ENCODE results near the gene EYS. TPM values are rescaled to one million over a fixed set of nuclear protein-coding genes. Genes with fewer than 3 reads are reported as not detected.

EYS gene
- total RNA-seq, 1 experiment from 2014 or later: not detected

DNA sequence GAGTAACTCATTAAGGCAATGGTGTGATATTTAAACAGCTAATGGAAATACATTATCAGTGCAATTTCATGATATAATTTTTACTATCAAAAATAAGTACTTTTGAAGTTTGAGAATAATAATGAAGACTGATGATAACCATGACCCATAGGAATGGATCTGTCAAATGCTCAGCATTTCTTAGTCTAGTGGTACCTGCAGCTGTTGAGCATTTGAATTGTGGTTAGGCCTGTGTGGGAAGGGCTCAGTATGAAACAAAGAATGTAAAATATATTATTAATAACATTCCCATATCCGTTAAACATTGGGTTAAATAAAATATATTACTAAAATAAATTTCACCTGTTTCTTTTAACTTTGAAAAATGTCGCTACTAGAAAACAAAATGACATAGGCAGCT is 1898.5 kb downstream of the EYS start:
- no peak overlapping the region for H3K27ac ChIP-seq (ENCODE audit: low read depth, low read length)
- CTCF ChIA-PET: interaction anchor here (0.6 kb wide), 1 partner anchor 9 kb away, joined by 4 read pairs; no protein-coding TSS in a partner anchor
- no TSS peak for BruUV-seq (replicated peaks)
- H3K27me3 ChIP-seq (ENCODE audit: insufficient read depth, low read length): no peaks in the 10 kb centered on the region
- no peak overlapping the region for H3K9ac ChIP-seq (ENCODE audit: low read length)
- H3K36me3 ChIP-seq (ENCODE audit: control insufficient read depth in 1 of 2, insufficient read depth in 2 of 2, low read length in 2 of 2): no peaks in the 10 kb centered on the region
- no peak overlapping the region for H2AFZ ChIP-seq (ENCODE audit: low read depth, low read length, poor library complexity, severe bottlenecking)
- DNase-seq (ENCODE audit: low read depth, low spot score) (no peak), ATAC-seq (no peak)
- POLR2A ChIA-PET: no interaction called here
- H4K20me1 ChIP-seq (ENCODE audit: insufficient read depth): no peaks in the 10 kb centered on the region
- intact Hi-C loops (cut with micrococcal nuclease): no loop called here
- TF ChIP-seq SRF (IDR thresholded peaks at IDR 0.05; ENCODE audit: low read depth): no peak
- no peak for TF ChIP-seq EZH2 (IDR thresholded peaks at IDR 0.05)
- TF ChIP-seq ZNF274 (IDR thresholded peaks at IDR 0.05; ENCODE audit: low read depth, low read length): no peak
- TF ChIP-seq TCF7L2 (IDR thresholded peaks at IDR 0.05; ENCODE audit: borderline replicate concordance, extremely low read depth, insufficient read depth, insufficient read length): no peak
- no peak for TF ChIP-seq ELF1 (IDR thresholded peaks at IDR 0.05; ENCODE audit: borderline replicate concordance, low read depth)
- no peak for TF ChIP-seq SP1 (IDR thresholded peaks at IDR 0.05; ENCODE audit: low read depth)
- TF ChIP-seq, protein P1, sequence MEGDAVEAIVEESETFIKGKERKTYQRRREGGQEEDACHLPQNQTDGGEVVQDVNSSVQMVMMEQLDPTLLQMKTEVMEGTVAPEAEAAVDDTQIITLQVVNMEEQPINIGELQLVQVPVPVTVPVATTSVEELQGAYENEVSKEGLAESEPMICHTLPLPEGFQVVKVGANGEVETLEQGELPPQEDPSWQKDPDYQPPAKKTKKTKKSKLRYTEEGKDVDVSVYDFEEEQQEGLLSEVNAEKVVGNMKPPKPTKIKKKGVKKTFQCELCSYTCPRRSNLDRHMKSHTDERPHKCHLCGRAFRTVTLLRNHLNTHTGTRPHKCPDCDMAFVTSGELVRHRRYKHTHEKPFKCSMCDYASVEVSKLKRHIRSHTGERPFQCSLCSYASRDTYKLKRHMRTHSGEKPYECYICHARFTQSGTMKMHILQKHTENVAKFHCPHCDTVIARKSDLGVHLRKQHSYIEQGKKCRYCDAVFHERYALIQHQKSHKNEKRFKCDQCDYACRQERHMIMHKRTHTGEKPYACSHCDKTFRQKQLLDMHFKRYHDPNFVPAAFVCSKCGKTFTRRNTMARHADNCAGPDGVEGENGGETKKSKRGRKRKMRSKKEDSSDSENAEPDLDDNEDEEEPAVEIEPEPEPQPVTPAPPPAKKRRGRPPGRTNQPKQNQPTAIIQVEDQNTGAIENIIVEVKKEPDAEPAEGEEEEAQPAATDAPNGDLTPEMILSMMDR (IDR thresholded peaks at IDR 0.05 in 2 of 3, conservative IDR thresholded peaks at IDR 0.05 in 1 of 3; ENCODE audit: borderline replicate concordance in 1 of 3, insufficient read depth in 1 of 3, low read depth in 2 of 3, low read length in 2 of 3): no peak
- no peak overlapping the region for H3K4me3 ChIP-seq (replicated peaks in 1 of 2; ENCODE audit: low read depth in 1 of 2, low read length in 2 of 2)
- H3K4me1 ChIP-seq (ENCODE audit: control insufficient read depth in 1 of 2, insufficient read depth in 2 of 2, low read length in 2 of 2): peaks cover 0 to 27% of the 10 kb centered on the region in 2 experiments; a peak in 2 of 4 replicates
- H3K4me2 ChIP-seq (ENCODE audit: low read length): no peak overlapping the region
- no peaks in the 10 kb centered on the region for H3K79me2 ChIP-seq (ENCODE audit: insufficient read depth, low read length)
- RAD21 ChIA-PET (ENCODE audit: low non-redundant PET in 1 of 2, low total read pairs in 2 of 2, uncharacterized antibody in 2 of 2, unreplicated experiment in 2 of 2): no interaction called here
- no peaks in the 10 kb centered on the region for H3K9me2 ChIP-seq (ENCODE audit: insufficient read depth)
- H3K9me3 ChIP-seq (ENCODE audit: control insufficient read depth in 1 of 2, insufficient read depth in 1 of 2, low read depth in 1 of 2, low read length in 2 of 2): no peaks in the 10 kb centered on the region

DNA sequence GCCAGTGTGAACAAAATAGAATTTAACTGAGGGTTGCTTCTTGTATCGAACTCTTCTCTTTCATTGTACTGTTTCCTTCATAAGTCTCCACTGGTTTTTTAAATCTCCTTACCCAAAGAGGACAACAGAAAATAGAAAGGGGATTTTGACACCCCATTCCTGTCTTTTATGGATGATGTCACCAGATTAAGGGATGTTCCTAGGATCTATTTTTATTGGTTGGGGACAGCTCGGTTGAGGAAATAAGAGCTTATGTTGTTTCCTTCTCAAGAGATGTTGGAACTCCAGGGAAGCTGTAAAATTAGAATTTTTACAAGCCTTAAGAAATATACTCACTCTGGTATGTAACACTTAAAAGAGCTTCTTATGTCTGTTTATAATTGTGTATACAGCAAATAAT is 1900.0 kb downstream of the EYS start:
- ATAC-seq: no peak
- no peaks in the 10 kb centered on the region for H3K27me3 ChIP-seq (ENCODE audit: insufficient read depth, low read length)
- H2AFZ ChIP-seq (ENCODE audit: low read depth, low read length, poor library complexity, severe bottlenecking): peak overlapping the region; percentile 36
- no peaks in the 10 kb centered on the region for H3K9me3 ChIP-seq (ENCODE audit: control insufficient read depth in 1 of 2, insufficient read depth in 1 of 2, low read depth in 1 of 2, low read length in 2 of 2)
- peak overlapping the region; percentile 19; the same call in 1 of the 2 replicates for H3K4me2 ChIP-seq (ENCODE audit: low read length)
- BruUV-seq (replicated peaks): no TSS peak
- peaks cover 0 to 27% of the 10 kb centered on the region in 2 experiments; a peak in 2 of 4 replicates for H3K4me1 ChIP-seq (ENCODE audit: control insufficient read depth in 1 of 2, insufficient read depth in 2 of 2, low read length in 2 of 2)
- no peak overlapping the region for H3K9ac ChIP-seq (ENCODE audit: low read length)
- ChIA-PET CTCF (interaction anchor here (1.2 to 2.2 kb wide), 3 partner anchors 9 to 455 kb away, joined by 3 to 14 read pairs (median 8); no protein-coding TSS in a partner anchor), RAD21 (ENCODE audit: low non-redundant PET in 1 of 2, low total read pairs in 2 of 2, uncharacterized antibody in 2 of 2, unreplicated experiment in 2 of 2) (no interaction called here), POLR2A (interaction anchor here (1.1 to 2.2 kb wide), 2 partner anchors 10 to 233 kb away, joined by 4 to 7 read pairs; no protein-coding TSS in a partner anchor)
- no peaks in the 10 kb centered on the region for H3K9me2 ChIP-seq (ENCODE audit: insufficient read depth)
- no peak overlapping the region for H3K4me3 ChIP-seq (replicated peaks in 1 of 2; ENCODE audit: low read depth in 1 of 2, low read length in 2 of 2)
- no peaks in the 10 kb centered on the region for H3K36me3 ChIP-seq (ENCODE audit: control insufficient read depth in 1 of 2, insufficient read depth in 2 of 2, low read length in 2 of 2)
- no peaks in the 10 kb centered on the region for H4K20me1 ChIP-seq (ENCODE audit: insufficient read depth)
- no peak overlapping the region for H3K27ac ChIP-seq (ENCODE audit: low read depth, low read length)
- H3K79me2 ChIP-seq (ENCODE audit: insufficient read depth, low read length): no peaks in the 10 kb centered on the region
- intact Hi-C loops (cut with micrococcal nuclease): no loop called here
- DNase-seq (ENCODE audit: low read depth, low spot score): no peak
- TF ChIP-seq, protein P2, sequence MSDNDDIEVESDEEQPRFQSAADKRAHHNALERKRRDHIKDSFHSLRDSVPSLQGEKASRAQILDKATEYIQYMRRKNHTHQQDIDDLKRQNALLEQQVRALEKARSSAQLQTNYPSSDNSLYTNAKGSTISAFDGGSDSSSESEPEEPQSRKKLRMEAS (IDR thresholded peaks at IDR 0.05): no peak
- no peak for TF ChIP-seq YY1 (IDR thresholded peaks at IDR 0.05; ENCODE audit: extremely low read depth, insufficient replicate concordance, low read depth, low read length)
- TF ChIP-seq EGR1 (IDR thresholded peaks at IDR 0.05; ENCODE audit: low read depth): no peak
- no peak for TF ChIP-seq POLR2A (IDR thresholded peaks at IDR 0.05; ENCODE audit: borderline replicate concordance, extremely low read depth, insufficient read depth, insufficient read length)
- TF ChIP-seq RAD21 (IDR thresholded peaks at IDR 0.05; ENCODE audit: low read depth): no peak
- TF ChIP-seq CBX3 (IDR thresholded peaks at IDR 0.05; ENCODE audit: low read depth): no peak
- no peak for TF ChIP-seq EZH2 (IDR thresholded peaks at IDR 0.05)
- TF ChIP-seq ELF1 (IDR thresholded peaks at IDR 0.05; ENCODE audit: borderline replicate concordance, low read depth): no peak
- TF ChIP-seq, protein P1 (IDR thresholded peaks at IDR 0.05 in 2 of 3, conservative IDR thresholded peaks at IDR 0.05 in 1 of 3; ENCODE audit: borderline replicate concordance in 1 of 3, insufficient read depth in 1 of 3, low read depth in 2 of 3, low read length in 2 of 3): no peak
- TF ChIP-seq ZFX (IDR thresholded peaks at IDR 0.05): no peak
